Eye (tissue), 1 donor: ENCODE results near the gene ALG11.

Experiments
- DNase-seq: peaks from one replicate; pipeline ENCODE4 v3.0.0-alpha.2; 2015

ALG11 gene

DNA sequence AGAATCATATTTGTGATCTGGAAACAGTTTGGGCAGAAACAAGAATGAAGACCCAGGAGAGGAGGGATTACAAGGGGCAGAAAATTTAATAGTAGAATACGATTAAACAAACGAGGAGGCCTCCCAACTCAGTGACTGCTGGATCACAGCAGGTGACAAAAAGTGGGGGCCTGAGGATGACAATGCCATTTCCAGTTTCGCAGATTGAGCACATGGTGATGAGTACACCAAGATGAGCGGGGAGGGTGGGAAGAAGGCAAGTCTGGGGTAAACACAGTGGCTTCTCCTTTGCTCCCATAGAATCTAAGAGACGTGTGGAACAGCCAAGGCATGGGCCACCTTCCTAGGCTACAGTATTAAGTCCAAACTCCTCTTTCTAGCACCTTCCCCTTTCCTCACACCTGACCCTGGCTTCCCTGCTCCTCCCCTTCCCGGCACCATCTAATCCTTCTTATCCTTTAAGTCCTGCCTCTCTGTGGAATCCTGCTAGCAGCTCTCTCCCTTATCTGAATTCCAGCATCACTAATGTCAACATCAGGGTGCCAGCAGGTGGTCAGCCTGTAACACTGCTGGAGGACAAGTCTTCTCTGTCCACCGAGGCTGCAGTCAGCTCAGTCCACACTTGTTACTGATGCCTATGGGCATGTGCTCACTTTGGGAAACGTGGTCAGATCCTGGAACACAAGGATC lies 14.4 kb upstream of the ALG11 start:
- DNase-seq = no peak

DNA sequence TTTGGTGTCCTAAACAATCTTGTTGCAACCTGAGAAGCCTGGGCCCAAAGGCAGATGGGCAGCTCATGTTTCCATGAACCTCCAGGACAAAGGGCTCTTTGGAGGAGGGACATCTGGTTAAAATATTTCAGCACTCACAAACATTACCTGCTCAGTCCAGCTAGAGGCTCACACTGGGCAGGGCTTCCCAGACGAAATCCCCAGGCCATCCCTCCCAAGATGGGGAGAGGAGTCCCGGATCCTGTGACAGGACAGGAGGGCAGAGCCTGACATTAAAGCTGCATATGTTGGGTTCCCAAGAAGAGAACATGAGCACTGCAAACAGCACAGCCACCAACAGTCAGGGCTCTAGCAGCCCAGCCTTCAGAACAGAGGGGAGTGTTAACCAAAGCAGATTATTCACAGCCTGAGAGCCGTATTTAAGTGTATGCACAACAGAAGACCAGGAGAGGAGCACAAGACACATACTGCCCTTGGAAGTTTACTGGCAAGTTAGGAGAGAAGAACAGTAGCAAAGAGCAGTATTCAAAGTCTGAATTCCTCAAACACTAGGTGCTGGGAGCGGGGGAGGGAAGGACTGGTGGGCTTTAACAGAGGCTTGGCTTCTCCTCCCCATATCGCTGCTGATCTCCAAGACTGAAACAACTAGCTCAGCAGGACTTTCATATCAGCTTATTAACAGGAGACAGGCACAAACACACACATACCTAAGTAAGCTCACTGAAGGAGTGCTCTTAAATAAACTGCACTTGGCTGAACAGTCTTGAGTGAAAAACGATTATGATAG lies 13.3 kb upstream of the ALG11 start:
- DNase-seq = no peak

DNA sequence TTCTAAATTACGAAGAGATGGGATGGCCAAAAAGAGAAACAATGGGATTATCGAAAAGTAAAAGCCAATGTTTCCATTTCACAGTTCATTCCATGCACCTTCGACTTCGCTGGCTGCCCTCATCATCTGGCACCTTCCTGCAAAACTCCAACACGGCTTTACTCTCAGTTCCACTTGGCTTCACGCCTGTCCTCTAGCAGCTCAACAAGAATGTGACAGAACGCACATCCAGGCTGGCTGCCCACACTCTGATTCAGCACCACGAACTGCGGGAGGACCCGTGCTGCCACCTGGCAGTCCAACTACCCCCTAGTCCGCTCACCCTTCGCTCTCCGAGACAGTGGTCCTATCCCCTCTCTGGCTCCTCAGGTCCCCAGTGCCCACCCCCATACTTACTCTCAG lies 12.7 kb upstream of the ALG11 start:
- no peak for DNase-seq

- DNase-seq = no peak
These were observed 12.3 kb upstream of the ALG11 start for GRCh38 chr13:51999921-52000320.

DNA sequence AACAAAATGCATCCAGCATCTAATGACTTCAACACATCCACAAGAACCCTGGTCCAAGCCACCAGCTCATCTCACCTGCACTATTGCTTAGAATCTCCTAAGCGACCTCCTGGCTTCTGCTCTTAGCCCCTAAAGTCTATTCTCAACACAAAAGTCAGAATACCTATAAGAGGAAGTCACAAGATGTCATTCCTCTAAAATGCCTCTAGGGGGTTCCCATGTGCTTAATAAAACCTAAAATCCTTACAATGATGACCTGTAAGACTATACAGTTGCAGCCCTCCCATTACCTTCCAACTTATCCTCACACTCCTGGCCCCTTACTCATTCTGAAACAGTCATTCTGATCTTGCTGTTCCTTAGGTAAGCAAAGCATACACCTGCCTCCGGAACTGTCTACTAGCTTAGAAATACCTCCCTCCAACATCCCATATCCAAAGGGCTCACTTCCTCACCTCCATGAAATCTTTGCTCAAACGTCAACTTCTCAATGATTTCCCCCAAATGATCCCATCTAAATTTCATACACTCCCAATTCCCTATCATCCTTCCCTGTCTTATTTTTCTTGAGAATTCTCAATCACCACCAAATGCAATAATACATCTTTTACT lies 11.0 kb upstream of the ALG11 start:
- DNase-seq = peak; percentile 38

DNA sequence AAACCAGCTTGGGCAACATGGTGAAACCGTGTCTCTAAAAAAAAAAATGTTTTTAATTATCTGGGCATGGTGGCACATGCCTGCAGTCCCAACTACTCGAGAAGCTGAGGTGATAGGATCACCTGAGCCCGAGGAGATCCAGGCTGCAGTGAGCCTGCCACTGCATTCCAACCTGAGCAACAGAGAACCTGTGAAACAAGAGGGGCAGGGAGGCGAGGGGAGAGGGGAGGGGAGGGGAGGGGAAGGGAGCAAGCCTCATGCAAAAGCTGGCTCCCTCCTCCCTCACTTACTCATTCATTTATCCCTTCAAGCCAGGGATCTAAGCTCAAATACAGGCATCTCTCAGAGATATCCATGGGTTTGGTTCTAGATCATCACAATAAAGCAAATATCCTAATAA lies 9.8 kb upstream of the ALG11 start:
- no peak for DNase-seq

- no peak for DNase-seq
These were observed 8.7 kb upstream of the ALG11 start for GRCh38 chr13:52003541-52003940.

DNA sequence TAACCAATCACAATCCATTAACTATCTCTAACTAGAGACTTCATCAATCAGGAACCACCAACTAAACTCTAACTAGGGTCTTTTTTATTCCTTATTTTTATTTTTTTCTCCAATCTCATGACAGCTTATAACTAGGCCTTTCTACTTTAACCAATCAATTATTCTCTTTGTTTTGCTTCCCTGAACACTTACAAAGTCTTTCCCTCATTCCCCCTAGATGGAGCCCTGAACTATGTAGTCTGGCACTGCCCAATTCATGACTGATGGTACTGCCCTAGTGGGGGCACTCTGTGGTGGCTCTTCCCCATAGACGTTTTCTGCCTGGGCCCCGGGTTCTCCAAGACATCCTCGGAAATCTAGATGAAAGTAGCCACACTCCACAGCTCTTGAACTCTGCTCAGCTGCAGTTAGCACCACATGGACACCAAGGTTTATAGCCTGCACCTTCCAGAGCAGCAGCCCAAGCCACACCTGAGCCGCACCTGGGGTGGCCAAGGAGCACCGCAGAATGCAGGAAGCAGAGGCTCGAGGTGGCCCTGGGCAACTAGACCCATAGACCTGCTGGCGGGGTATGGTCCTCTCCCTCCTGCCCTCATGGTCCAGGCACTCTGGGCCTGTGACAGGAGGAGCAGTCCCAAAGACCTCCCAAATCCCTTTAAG lies 7.6 kb upstream of the ALG11 start:
- no peak for DNase-seq

GRCh38 chr13:52005841-52006522 lies 6.2 kb upstream of the ALG11 start:
- DNase-seq = no peak

- DNase-seq = no peak
These were observed 5.5 kb upstream of the ALG11 start for GRCh38 chr13:52006523-52007245.

DNA sequence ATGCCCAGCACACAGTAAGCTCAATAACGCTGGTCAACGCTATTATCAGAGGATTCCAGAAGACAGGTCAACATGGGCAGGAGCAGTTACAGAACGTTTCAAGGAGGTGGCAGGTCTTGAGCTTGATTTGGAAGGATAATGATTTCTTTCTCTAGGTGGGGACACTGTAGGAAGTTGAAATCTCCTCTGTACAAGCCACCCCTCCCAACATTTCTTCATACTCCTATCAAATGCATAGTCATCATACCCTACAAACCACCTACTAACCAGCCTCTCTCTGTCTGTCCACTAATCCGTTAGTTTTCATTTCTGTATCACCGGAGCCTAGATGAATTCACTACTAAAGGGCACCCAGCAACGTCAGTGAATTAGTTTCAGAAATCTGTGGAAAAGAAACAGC lies 2.3 kb upstream of the ALG11 start:
- no peak for DNase-seq

DNA sequence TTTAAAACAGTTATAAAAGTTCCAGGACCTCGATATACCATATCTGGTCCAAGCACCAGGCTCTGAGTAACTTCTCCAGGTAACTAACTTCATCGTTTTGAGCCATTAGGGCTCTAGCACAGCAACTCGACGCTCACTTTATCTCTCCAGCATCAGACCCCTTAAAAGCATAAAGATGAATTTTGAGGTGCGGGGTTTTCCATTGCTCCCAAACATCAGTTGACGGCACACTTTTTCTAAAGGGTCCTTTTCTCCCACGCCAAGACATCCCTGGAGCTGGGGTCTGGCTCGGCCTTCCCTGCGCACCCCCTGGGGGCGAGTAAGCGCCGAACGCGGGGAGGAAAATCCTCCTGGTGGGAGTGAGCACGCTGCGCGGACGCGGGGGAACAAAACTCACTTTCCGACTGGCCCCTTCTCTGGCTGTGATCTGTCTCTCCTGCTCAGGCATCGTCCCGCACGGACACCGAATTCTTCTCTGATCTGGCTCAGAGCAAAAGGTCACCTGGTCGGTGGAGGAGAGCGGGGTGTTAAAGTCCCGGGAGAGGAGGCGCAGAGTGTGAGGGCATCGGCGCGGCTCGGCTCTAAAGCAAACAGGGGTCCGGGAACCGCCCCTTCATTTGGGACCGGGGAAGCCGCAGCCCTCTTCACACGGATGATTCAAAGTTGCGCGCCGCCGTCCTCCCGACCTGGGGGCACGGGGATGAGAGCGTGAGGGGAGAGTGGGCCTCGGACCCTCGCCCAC lies 1.1 kb upstream of the ALG11 start, which contains the start of gene ATP7B:
ATP7B (minus strand) TSS at position 561 of the 742 bp plus-strand sequence; CDS start at position 448, 113 bp downstream.
- DNase-seq = peak; percentile 73

DNA sequence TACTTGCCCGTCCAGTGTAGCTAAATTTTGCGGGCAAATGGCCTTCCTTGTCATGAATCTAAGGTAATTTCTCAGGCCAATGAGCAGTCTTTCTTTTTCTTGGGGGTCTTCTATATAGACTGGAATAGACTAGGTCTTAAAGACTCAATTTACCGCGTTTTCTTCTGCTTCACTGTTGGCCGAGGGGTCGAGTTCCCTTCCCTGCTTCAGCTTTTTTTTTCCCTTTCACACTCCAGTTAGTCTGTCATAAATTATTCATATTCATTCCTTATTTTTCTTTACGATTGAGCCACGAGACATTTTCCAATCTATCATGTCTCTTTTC lies 276 bp downstream of the ALG11 start:
- DNase-seq = no peak

DNA sequence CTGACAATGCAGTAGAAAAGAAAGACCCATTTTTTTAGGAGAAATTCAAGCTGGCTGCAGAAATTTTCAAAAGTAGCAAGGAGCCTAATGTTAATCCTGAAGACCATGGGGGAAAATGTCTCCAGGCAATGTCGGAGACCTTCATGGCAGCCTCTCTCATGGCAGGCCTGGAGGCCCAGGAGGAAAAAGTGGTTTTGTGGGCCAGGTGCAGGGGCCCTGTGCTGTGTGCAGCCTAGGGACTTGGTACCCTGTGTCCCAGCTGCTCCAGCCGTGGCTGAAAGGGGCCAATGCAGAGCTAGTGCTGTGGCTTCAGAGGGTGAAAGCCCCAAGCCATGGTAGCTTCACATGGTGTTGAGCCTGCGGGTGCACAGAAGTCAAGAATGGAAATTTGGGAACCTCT lies 4.1 kb downstream of the ALG11 start:
- no peak for DNase-seq

DNA sequence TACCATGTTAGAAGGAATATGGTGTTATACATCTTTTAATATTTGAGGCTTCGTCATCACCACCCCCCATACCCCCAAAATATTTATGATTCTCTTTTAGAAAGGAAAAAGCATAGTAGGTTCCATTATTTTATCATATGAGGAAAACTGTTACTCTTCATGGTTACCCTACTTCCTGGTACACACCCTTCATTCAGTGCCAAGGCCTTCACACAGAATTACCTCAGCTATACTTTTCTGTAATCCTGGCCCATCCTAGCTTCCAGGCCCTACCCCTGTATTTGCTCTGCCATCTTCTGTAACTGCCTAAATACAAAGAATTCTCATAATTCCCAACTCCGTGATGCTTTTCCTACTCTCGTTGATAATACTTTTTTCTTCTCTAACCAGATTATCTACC lies 8.0 kb downstream of the ALG11 start:
- no peak for DNase-seq

DNA sequence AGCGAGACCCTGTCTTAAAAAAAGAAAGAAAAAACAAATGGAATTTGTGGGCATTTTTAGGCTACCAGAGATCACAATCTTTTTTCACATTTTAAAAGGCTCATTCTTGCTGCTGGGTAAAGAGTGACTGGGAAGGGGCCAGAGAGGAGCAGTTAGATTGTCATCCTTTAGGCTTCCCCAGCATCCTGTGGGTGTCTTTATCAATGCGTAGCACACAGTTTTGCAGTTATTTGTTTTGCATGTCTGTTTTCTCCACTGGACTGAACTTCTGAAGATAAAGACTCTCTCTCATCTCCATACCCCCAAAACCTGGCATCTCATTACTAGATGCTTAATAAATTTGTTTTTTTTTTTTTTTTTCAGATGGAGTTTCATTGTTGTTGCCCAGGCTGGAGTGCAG lies 10.2 kb downstream of the ALG11 start:
- no peak for DNase-seq

DNA sequence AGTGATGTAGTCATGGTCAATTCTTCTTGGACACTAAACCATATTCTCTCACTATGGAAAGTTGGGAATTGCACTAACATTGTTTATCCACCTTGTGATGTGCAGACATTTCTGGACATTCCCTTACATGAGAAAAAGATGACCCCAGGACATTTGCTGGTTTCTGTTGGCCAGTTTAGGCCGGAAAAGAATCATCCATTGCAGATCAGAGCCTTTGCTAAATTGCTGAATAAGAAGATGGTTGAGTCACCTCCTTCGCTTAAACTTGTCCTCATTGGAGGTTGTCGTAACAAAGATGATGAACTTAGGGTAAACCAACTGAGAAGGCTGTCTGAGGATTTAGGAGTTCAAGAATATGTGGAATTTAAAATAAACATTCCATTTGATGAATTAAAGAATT lies 12.3 kb downstream of the ALG11 start, which contains the start of gene UTP14C:
UTP14C (plus strand) TSS at position 211 of the 400 bp plus-strand sequence. CDS start 4,114 bp downstream, outside the sequence.
- no peak for DNase-seq

DNA sequence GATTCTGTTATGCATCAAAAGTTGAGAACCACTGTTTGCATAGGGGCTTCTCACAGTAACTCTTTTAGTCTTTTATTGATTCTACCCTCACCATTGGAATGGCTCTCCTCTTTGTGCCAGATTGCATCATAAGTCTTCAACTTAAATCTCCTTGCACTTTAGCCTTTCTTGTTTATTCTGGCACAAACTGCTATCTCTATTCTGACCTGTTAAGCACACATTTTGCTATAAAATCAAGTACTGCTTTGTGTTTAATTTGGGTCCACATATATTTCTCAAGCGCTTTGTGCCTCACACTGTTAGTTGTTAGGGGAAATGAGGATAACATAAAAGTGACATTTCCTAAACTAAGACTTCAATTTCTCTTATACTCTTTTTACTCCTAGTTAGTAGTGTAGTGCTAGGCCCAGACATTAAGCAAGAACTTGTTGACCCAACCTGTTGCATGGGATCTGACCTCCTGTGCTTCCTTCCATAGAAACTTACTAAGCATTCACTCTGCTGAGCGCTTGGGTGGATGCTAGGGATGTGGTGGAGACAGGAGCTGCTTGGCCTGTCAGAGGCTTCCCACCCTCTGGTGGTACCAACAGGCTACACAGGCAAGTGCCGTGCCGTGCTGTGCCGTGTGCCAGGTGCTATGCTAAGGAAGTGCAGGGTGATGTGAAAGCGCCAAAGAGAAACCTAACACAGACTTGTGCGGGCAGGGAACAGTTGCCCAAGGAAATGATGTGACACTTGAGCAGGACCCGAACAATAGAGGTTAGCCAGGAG lies 13.5 kb downstream of the ALG11 start:
- DNase-seq = no peak

GRCh38 chr13:52026246-52026626 lies 14.0 kb downstream of the ALG11 start:
- no peak for DNase-seq

DNA sequence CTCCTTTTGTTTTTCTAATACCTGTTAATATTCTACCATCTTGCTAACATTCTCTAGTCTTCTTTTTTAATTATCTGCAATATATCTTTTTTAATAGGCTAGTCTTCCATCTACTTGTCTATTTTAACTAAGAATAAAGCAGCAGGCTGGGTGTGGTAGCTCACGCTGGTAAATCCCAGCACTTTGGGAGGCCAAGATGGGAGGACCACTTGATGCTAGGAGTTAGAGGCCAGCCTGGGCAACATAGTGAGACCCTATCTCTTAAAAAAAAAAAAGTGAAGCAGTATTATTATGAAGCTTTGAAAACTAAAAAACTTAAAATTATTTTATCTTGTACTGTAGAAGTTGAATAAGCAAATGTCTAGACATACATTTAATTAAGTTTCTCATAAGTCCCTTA lies 15.6 kb downstream of the ALG11 start:
- DNase-seq = no peak

- no peak for DNase-seq
These were observed 17.4 kb downstream of the ALG11 start for GRCh38 chr13:52029569-52029968.
